ENCODE data around the gene TSPEAR. TPM values are rescaled to one million over a fixed set of nuclear protein-coding genes. Genes with fewer than 3 reads are reported as not detected.

TSPEAR gene
- total RNA-seq, 1 donor from 2014 or later = 0.65 TPM

DNA sequence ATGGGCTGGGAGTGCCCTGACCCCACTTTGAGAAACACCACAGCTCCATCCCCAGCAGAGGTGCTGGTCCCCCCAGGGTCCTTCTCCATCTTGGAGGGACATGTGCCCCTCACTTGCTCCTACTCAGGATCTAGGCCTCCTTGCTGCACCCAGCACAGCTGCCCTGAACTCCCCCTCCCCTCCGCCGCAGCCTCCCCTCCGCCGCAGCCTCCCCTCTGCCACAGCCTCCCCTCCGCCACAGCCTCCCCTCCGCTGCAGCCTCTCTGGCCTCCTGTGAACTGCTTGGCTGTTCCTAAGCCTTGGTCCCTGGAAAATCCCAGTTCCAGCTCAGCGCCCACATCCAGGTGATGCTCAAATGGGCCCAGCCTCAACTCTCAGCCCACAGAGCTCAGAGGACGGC, 15.9 kb upstream of the TSPEAR start:
- no peak for DNase-seq (ENCODE audit: missing footprints)
- intact Hi-C loops (cut with DNase I) = no loop called here
- no peak for ATAC-seq

- no peak for ATAC-seq
- no peak for DNase-seq (ENCODE audit: missing footprints)
- intact Hi-C loops (cut with DNase I) = no loop called here
Observed at GRCh38 chr21:44726826-44727225, 15.5 kb upstream of the TSPEAR start.

- no peak for DNase-seq (ENCODE audit: missing footprints)
- intact Hi-C loops (cut with DNase I) = no loop called here
Observed at GRCh38 chr21:44724926-44725325, 13.6 kb upstream of the TSPEAR start.

DNA sequence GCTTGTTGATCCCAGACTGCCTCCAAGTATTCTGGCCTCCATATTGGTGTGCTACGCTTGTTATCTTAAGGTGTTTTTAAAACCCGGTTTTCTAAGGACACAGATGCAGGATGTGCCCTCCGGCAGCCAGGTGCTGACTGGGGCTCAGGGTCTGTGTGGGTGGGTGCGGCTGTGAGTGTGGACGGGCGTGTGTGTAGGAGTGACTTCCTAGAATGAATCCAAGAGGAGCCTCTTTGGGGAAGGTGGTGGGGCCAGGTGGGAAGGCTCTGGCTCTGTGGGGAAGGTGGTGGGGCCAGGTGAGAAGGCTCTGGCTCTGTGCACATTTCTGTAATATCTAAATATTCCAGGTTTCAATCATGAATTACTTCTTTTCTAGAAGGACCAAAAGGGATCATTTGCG, 12.8 kb upstream of the TSPEAR start:
- ATAC-seq (no peak), DNase-seq (ENCODE audit: missing footprints) (no peak)
- intact Hi-C loops (cut with DNase I) = no loop called here

More at GRCh38 chr21:44724926-44725325, 13.6 kb upstream of the TSPEAR start:
- ATAC-seq = no peak

GRCh38 chr21:44723177-44724131, 12.1 kb upstream of the TSPEAR start:
- no peak for DNase-seq (ENCODE audit: missing footprints)
- no peak for ATAC-seq
- intact Hi-C loops (cut with DNase I) = no loop called here

DNA sequence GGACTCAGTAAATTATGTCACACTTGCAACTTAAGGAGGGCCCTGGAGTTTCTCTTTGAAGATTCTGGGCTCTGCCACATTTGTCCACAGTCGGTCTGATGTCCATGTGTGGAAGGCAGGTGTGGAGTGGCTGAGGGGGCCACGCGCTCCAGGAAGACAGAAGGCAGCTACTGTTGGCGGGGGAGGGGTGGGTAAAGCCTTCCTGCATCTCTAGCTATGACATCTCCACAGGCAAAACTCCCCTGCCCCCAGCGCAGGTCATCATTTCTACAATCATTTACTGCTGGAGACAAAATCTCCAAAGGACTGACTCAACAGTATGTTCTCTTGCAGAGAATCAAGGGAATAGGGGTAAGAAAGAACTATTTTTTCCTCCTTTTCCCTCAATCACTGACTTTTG, 11.4 kb upstream of the TSPEAR start:
- intact Hi-C loops (cut with DNase I) = no loop called here
- no peak for DNase-seq (ENCODE audit: missing footprints)
- ATAC-seq = no peak

- intact Hi-C loops (cut with DNase I) = no loop called here
- DNase-seq (ENCODE audit: missing footprints) = no peak
- no peak for ATAC-seq
Observed at GRCh38 chr21:44720170-44720569, 8.8 kb upstream of the TSPEAR start.

- ATAC-seq = no peak
- intact Hi-C loops (cut with DNase I) = no loop called here
- DNase-seq (ENCODE audit: missing footprints) = no peak
Observed at GRCh38 chr21:44718571-44718970, 7.2 kb upstream of the TSPEAR start.

DNA sequence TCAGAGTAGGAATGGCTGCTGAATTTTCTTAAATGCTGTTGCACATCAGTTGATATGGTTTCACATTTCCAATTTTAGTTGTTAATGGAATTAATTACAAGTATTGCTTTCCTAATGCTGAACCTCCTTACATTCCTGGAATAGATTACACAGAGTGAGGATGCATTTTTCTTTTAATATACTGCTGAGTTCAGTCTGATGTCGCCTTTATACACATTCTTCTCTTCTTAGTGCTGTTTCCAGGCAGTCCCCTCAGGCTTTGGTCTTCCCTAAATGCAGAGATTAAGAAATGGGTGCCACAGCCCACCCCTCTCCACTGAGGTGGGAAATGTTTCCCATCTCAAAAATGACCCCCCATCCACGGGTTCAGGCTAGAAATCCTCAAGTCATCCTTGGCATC, 6.7 kb upstream of the TSPEAR start:
- intact Hi-C loops (cut with DNase I) = no loop called here
- ATAC-seq = no peak
- no peak for DNase-seq (ENCODE audit: missing footprints)

DNA sequence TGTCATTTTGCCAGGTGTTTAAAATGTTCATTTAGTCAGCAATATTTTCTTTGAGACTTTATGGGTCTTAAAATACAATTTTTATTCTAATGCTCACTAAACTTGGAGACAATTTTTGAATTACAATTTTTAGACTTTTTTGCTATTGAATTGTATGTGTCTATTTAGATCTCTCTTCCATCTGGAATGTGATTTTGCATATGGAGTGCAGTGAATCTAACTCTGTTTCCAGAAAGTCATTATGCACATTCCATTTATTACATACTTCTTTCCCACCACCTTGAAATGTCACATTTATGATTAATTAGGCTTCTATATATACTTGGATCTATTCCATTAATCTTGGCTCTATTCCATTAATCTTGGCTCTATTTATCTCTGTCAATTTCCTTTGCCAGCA, 5.6 kb upstream of the TSPEAR start:
- intact Hi-C loops (cut with DNase I) = no loop called here
- ATAC-seq (no peak), DNase-seq (ENCODE audit: missing footprints) (no peak)

- ATAC-seq (no peak), DNase-seq (ENCODE audit: missing footprints) (no peak)
- intact Hi-C loops (cut with DNase I) = no loop called here
Observed at GRCh38 chr21:44714905-44715304, 3.5 kb upstream of the TSPEAR start.

GRCh38 chr21:44713846-44714245, 2.5 kb upstream of the TSPEAR start:
- intact Hi-C loops (cut with DNase I) = no loop called here
- DNase-seq (ENCODE audit: missing footprints) = peak; percentile 41
- no peak for ATAC-seq

DNA sequence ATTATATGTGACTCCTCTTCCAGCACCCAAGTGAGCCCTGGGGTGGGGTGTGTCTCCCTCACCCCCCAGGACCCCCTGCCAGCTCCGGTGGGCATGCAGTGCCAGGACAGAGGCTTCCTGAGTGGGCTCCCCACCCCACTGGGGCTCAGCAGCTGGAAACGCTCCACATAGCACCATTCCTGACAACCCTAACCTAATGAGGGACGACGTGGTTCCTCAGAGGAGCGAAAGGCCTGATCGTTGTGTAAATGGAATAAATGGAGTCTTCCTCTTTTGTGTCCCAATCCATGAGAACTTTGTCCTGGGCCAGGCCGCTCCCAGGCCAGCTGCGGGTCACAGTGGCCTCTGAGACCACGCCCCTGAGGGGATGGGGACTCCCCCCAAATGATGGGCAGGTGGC, 1.8 kb upstream of the TSPEAR start:
- DNase-seq (ENCODE audit: missing footprints) = peak; percentile 7
- intact Hi-C loops (cut with DNase I) = no loop called here
- no peak for ATAC-seq

- intact Hi-C loops (cut with DNase I) = no loop called here
- DNase-seq (ENCODE audit: missing footprints) = peak; percentile 42
- ATAC-seq = no peak
Observed at GRCh38 chr21:44712203-44713028, 1.0 kb upstream of the TSPEAR start.

GRCh38 chr21:44710756-44711326, 531 bp downstream of the TSPEAR start:
- DNase-seq (ENCODE audit: missing footprints) (peak; percentile 56), ATAC-seq (no peak)
- intact Hi-C loops (cut with DNase I) = no loop called here

DNA sequence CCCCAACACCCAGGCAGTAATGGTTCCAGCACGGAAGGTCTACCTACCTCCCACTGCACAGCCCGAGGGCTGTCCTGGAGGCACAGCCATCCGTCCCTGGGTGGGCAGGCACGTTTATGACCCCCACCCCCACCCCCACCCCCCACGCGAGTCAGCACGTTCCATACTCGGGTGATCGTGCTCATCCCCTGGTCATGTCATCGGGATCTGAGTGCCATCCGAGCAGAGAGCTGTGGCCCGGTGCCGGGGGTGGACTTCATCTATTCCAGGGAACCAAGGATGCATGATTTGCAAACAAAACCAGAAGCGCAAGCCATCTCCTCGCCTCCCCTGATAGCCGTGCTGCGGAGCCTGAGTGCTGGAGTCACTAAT, 1.1 kb downstream of the TSPEAR start:
- intact Hi-C loops (cut with DNase I) = no loop called here
- no peak for ATAC-seq
- DNase-seq (ENCODE audit: missing footprints) = peak; percentile 57

DNA sequence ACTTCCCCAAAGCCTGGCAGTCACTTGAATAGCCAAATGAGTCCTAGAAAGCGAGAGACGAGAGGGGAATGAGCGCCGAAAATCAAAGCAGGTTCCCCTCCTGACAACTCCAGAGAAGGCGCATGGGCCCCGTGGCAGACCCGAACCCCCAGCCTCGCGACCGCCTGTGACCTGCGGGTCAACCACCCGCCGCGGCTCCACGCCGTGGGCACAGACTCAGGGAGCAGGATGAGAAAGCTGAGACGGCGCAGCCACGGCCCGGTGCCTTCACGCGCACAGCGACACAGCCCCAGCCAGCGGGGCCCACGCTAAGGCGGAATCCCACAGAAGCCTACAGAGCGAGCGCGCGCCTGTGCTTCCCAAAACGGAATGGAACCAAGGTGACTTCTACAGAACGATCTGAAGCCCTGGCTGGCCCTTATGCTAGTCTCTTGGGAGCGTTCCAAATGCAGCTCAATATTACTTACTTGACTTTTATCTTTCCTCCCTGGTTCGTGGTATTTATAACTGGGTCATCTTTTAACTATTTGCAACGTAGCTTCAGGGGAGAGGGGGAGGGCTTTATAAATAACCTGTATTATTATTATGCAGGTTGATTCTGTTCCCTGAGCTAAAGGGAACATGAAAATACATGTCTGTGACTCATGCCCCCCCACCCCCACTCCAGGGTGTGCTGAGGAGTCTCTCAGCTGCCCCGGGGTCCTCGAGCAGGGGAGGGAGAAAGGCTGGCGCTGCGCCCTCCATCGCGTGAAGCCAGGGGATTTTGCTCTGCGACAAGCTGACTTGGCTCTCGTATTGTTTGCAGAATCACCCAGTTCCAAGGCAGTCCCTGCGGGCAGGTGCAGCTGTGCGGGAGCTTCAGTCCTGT, 1.7 kb downstream of the TSPEAR start:
- DNase-seq (ENCODE audit: missing footprints) (peak; percentile 65), ATAC-seq (peak; percentile 61)
- intact Hi-C loops (cut with DNase I) = no loop called here

DNA sequence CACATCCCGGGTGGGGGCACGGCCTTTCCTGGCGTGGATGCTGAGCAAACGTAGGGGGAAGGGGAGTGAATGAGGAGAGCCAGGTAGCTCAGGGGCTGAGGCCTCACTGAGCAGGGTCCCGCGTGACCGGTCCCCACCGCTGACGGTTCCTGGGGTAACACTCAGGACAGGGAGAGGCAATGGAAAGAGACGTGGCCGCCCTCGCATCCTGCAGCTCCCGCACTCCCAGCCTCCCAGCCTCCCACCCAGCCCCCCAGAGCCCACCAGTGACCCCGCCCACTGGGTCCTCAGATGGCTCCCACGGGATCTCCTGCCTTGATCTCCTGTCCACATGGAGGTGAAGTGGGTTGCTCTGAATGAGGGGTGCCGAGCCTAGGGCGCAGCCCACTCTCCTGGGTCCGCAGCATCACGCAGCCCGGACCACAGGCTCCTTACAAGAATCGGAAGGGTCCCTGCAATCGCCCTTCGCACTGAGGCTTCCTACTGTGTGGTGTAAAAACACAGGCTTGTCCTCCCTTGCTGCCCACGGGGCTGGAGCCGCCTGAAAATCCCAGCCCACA, 2.4 kb downstream of the TSPEAR start:
- ATAC-seq (no peak), DNase-seq (ENCODE audit: missing footprints) (peak; percentile 46)
- intact Hi-C loops (cut with DNase I) = no loop called here

Measured in Right ventricle myocardium inferior (tissue), 1 donor.